MM.1S (cell line): ENCODE measurements around the gene TBATA.

Source experiments
- DNase-seq: peaks from one replicate; pipeline ENCODE4 v3.0.0-alpha.2; 2015
- H2AFZ ChIP-seq: fragments of 300-600 bp; sonication (generic); 2 replicates; pipeline ENCODE4 v1.6.0; 2016; ENCODE audit warnings: antibody characterized with exemption, low read length
- H3F3A ChIP-seq: fragments of 300-600 bp; sonication (generic); 2 replicates; pipeline ENCODE4 v1.6.1; 2016; ENCODE audit warnings: mild to moderate bottlenecking, antibody characterized with exemption, low read length, moderate library complexity, mixed read lengths; ENCODE audit not compliant: insufficient read depth
- H3K27ac ChIP-seq: fragments of 300-600 bp; sonication (generic); 2 replicates; pipeline ENCODE4 v1.5.1; 2016; ENCODE audit warnings: mild to moderate bottlenecking, low read length
- H3K27me3 ChIP-seq: fragments of 300-600 bp; sonication (generic); replicated peaks from 2 replicates; pipeline ENCODE4 v1.6.0; 2016; ENCODE audit warnings: low read length; ENCODE audit not compliant: insufficient read depth
- H3K36me3 ChIP-seq: fragments of 300-600 bp; sonication (generic); replicated peaks from 2 replicates; pipeline ENCODE4 v1.6.1; 2016; ENCODE audit warnings: mild to moderate bottlenecking, low read length, mixed read lengths; ENCODE audit not compliant: insufficient read depth
- H3K4me1 ChIP-seq: fragments of 300-600 bp; sonication (generic); 2 replicates; pipeline ENCODE4 v1.6.1; 2016; ENCODE audit warnings: low read length, mixed read lengths
- H3K4me2 ChIP-seq: fragments of 300-600 bp; sonication (generic); 2 replicates; pipeline ENCODE4 v1.6.0; 2016; ENCODE audit warnings: low read depth, low read length
- H3K4me3 ChIP-seq: fragments of 300-600 bp; sonication (generic); 2 replicates; pipeline ENCODE4 v1.5.1; 2016; ENCODE audit warnings: low read length, mixed read lengths
- H3K79me2 ChIP-seq: fragments of 300-600 bp; sonication (generic); 2 replicates; pipeline ENCODE4 v1.6.1; 2016; ENCODE audit warnings: mixed run types, low read length, mixed read lengths
- H3K9ac ChIP-seq: fragments of 300-600 bp; sonication (generic); 2 replicates; pipeline ENCODE4 v1.6.1; 2016; ENCODE audit warnings: low read length, mixed read lengths
- H3K9me2 ChIP-seq: fragments of 300-600 bp; sonication (generic); replicated peaks from 2 replicates; pipeline ENCODE4 v1.6.1; 2016; ENCODE audit warnings: mild to moderate bottlenecking, low read length, mixed read lengths; ENCODE audit not compliant: insufficient read depth
- H3K9me3 ChIP-seq: fragments of 300-600 bp; sonication (generic); replicated peaks from 2 replicates; pipeline ENCODE4 v1.6.1; 2016; ENCODE audit warnings: mild to moderate bottlenecking, low read length, mixed read lengths; ENCODE audit not compliant: insufficient read depth
- H4K20me1 ChIP-seq: fragments of 300-600 bp; sonication (generic); 2 replicates; pipeline ENCODE4 v1.6.1; 2016; ENCODE audit warnings: mild to moderate bottlenecking, low read length, moderate library complexity, mixed read lengths; ENCODE audit not compliant: insufficient read depth
- EZH2 ChIP-seq: fragments of 300-600 bp; sonication (generic); optimal IDR thresholded peaks from 2 replicates; pipeline ENCODE3; 2017; ENCODE audit warnings: low read depth, mild to moderate bottlenecking, antibody characterized with exemption, low read length, mixed read lengths
- EZH2phosphoT487 ChIP-seq: fragments of 300-600 bp; sonication (generic); IDR thresholded peaks from 2 replicates; pipeline ENCODE4 v1.6.1; 2018; ENCODE audit warnings: antibody characterized with exemption, low read length
- TF ChIP-seq, protein P1 (sequence below): fragments of 300-600 bp; sonication (generic); IDR thresholded peaks from 2 replicates; pipeline ENCODE4 v1.5.1; 2016; ENCODE audit warnings: antibody characterized with exemption, low read length, mixed read lengths

The TBATA gene

DNA sequence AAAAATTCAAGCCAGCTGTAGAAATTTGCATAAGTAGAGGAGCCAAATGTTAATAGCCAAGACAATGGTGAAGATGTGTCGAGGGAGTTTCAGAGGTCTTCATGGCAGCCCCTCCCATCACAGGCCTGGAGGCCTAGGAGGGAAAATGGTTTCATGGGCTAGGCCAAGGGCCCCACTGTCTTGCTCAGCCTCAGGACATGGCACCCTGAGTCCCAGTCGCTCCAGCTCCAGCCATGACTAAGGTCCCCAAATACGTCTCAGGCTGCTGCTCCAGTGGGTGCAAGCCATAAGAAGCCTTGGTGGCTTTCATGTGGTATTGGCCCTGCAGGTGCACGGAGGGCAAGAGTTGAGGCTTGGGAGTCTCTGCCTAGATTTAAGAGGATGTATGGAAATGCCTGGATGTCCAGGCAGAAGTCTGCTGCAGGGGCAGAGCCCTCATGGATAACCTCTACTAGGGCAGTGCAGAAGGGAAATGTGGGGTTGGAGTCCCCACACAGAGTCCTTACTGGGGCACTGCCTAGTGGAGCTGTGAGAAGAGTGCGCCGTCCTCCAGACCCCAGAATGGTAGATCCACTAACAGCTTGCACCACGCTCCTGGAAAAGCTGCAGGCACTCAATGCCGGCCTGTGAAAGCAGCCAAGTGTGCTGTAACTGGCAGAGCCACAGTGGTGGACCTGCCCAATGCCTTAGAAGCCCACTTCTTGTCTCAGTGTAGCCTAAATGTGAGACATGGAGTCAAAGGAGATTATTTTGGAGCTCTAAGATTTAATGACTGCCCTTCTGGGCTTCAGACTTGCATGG, 19.2 kb downstream of the TBATA start:
- H3K4me1 ChIP-seq: no peaks in the 10 kb centered on the region
- no peaks in the 10 kb centered on the region for H3K9me2 ChIP-seq
- H3K27ac ChIP-seq: no peak overlapping the region
- H4K20me1 ChIP-seq: no peaks in the 10 kb centered on the region
- no peaks in the 10 kb centered on the region for H3K36me3 ChIP-seq
- H2AFZ ChIP-seq: no peak overlapping the region
- no peaks in the 10 kb centered on the region for H3F3A ChIP-seq
- no peaks in the 10 kb centered on the region for H3K27me3 ChIP-seq
- TF ChIP-seq, protein P1, sequence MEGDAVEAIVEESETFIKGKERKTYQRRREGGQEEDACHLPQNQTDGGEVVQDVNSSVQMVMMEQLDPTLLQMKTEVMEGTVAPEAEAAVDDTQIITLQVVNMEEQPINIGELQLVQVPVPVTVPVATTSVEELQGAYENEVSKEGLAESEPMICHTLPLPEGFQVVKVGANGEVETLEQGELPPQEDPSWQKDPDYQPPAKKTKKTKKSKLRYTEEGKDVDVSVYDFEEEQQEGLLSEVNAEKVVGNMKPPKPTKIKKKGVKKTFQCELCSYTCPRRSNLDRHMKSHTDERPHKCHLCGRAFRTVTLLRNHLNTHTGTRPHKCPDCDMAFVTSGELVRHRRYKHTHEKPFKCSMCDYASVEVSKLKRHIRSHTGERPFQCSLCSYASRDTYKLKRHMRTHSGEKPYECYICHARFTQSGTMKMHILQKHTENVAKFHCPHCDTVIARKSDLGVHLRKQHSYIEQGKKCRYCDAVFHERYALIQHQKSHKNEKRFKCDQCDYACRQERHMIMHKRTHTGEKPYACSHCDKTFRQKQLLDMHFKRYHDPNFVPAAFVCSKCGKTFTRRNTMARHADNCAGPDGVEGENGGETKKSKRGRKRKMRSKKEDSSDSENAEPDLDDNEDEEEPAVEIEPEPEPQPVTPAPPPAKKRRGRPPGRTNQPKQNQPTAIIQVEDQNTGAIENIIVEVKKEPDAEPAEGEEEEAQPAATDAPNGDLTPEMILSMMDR: no peak
- no peak for TF ChIP-seq EZH2phosphoT487
- TF ChIP-seq EZH2: no peak
- no peak for DNase-seq
- no peaks in the 10 kb centered on the region for H3K9me3 ChIP-seq
- no peak overlapping the region for H3K9ac ChIP-seq
- no peak overlapping the region for H3K4me3 ChIP-seq
- H3K4me2 ChIP-seq: no peak overlapping the region
- H3K79me2 ChIP-seq: no peaks in the 10 kb centered on the region

DNA sequence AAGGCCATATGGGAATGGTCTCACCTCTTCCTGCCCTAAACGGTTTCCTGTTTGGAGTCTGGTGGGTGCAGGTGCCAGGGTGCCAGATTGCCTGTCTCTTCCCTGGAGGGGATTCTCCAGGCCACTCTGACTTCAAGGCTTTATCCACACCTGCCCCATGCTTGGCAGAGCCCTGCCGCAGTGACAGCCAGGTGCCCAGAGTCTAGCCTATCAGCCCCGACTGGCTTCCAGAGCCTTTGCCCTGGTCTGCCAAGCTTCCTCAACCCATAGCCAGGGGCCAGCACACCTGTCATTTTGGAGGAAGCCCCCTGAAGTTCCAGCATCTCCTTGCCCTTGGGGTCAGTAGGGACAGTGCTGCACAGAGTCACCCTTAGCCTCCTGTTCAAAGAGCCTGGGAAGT, 21.6 kb downstream of the TBATA start:
- no peak for TF ChIP-seq EZH2phosphoT487
- no peak for TF ChIP-seq EZH2
- no peak overlapping the region for H3K9ac ChIP-seq

DNA sequence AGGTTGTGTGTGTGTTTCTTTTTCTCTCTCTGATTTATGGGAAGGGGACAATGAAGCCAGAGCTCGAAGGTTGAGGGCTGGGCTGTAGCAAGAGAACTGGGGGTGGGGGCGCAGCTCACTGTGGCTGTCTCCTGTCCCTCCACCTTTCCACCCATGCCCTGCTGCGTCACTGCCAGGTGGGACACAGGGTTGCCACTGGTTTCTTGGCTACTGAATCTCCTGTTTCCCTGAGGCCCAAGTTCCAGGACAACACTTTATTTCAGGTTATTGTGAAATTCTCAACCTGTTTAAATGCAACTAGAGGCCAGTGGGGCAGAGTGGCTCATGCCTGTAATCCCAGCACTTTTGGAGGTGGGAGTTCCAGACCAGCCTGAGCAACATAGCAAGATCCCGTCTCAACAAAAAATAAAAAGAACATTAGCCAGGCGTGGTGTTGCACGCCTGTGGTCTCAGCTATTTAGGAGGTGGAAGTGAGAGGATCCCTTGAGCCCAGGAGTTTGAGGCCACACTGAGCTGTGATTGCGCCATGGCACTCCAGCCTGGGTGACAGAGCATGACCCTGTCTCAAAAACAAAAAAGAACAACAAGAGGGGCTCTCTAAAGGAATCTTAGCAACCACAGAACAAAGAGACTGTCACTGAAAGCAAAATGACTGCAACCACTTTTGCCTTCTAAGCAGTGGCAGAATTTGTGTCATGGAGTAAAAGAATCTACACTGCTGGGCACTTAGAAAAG, 22.6 kb downstream of the TBATA start:
- Histone ChIP-seq H3K27ac (no peak overlapping the region), H3K9me3 (no peaks in the 10 kb centered on the region), H3K36me3 (no peaks in the 10 kb centered on the region), H4K20me1 (no peaks in the 10 kb centered on the region), H3F3A (no peaks in the 10 kb centered on the region), H3K79me2 (no peaks in the 10 kb centered on the region), H3K27me3 (no peaks in the 10 kb centered on the region), H3K9me2 (no peaks in the 10 kb centered on the region), H3K4me1 (no peaks in the 10 kb centered on the region), H3K4me2 (no peak overlapping the region), H3K9ac (no peak overlapping the region), H2AFZ (no peak overlapping the region), H3K4me3 (no peak overlapping the region)
- DNase-seq: no peak
- TF ChIP-seq EZH2 (no peak), EZH2phosphoT487 (no peak)
- TF ChIP-seq, protein P1: no peak

More for the DNA sequence above, 21.6 kb downstream of the TBATA start:
- H3K9me2 ChIP-seq: no peaks in the 10 kb centered on the region
- no peaks in the 10 kb centered on the region for H3K9me3 ChIP-seq
- H2AFZ ChIP-seq: no peak overlapping the region
- H3K27ac ChIP-seq: no peak overlapping the region
- DNase-seq: no peak
- H3K27me3 ChIP-seq: no peaks in the 10 kb centered on the region
- no peaks in the 10 kb centered on the region for H3K79me2 ChIP-seq
- no peaks in the 10 kb centered on the region for H3K4me1 ChIP-seq
- no peak overlapping the region for H3K4me2 ChIP-seq
- H3K4me3 ChIP-seq: no peak overlapping the region
- H3F3A ChIP-seq: no peaks in the 10 kb centered on the region
- no peaks in the 10 kb centered on the region for H3K36me3 ChIP-seq
- H4K20me1 ChIP-seq: no peaks in the 10 kb centered on the region
